ENCODE data around the gene HAVCR2.

Gene HAVCR2

DNA sequence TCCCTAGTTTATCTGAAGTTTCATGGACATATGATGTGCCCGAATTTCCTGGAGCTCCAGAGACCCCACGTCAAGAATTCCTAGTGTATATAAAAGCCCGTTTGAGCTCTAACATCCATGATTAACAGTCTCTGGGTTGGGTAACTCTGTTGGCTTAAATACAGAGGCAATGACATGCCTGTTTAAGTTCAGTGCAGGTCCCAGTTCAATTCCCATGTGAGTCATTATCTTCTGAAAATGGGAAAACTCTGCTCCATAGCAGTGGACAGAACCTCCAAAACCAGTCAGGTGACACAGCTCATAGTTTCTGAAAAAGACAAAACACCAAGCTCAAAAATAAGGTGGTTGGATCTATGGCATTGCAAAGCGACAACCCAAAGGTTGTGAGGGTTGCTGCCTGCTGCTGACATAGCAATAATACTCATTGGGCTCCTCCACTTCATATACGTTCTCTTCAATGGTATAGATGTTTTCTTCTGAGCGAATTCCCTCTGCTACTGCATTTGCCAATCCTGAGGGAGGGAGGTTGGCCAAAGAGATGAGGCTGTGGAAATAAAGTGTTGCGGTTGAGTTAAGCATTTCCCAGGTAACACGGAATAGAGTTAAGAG, 22.0 kb downstream of the HAVCR2 start:
- Histone ChIP-seq H3F3A (ENCODE audit: insufficient read depth, low read length) (no peaks in the 10 kb centered on the region), H3K36me3 (ENCODE audit: insufficient read depth, low read length) (no peaks in the 10 kb centered on the region), H3K9me2 (ENCODE audit: low read depth, low read length) (no peaks in the 10 kb centered on the region), H3K4me2 (ENCODE audit: low read length) (no peak overlapping the region), H3K9ac (ENCODE audit: low read length) (no peak overlapping the region), H3K9me3 (ENCODE audit: low read length) (no peaks in the 10 kb centered on the region), H4K20me1 (ENCODE audit: insufficient read depth, low read length) (no peaks in the 10 kb centered on the region), H3K27ac (ENCODE audit: low read depth, low read length, poor library complexity, severe bottlenecking) (no peak overlapping the region), H3K79me2 (ENCODE audit: insufficient read depth, low read length) (no peaks in the 10 kb centered on the region), H3K27me3 (ENCODE audit: insufficient read depth, low read length) (no peaks in the 10 kb centered on the region), H2AFZ (ENCODE audit: low read length) (no peak overlapping the region), H3K4me1 (ENCODE audit: insufficient read depth, low read length, severe bottlenecking) (no peaks in the 10 kb centered on the region), H3K4me3 (ENCODE audit: low read depth, low read length, poor library complexity, severe bottlenecking) (no peak overlapping the region)
- TF ChIP-seq EZH2 (IDR thresholded peaks at IDR 0.05; ENCODE audit: borderline replicate concordance, low read length) = no peak
- TF ChIP-seq, protein P1, sequence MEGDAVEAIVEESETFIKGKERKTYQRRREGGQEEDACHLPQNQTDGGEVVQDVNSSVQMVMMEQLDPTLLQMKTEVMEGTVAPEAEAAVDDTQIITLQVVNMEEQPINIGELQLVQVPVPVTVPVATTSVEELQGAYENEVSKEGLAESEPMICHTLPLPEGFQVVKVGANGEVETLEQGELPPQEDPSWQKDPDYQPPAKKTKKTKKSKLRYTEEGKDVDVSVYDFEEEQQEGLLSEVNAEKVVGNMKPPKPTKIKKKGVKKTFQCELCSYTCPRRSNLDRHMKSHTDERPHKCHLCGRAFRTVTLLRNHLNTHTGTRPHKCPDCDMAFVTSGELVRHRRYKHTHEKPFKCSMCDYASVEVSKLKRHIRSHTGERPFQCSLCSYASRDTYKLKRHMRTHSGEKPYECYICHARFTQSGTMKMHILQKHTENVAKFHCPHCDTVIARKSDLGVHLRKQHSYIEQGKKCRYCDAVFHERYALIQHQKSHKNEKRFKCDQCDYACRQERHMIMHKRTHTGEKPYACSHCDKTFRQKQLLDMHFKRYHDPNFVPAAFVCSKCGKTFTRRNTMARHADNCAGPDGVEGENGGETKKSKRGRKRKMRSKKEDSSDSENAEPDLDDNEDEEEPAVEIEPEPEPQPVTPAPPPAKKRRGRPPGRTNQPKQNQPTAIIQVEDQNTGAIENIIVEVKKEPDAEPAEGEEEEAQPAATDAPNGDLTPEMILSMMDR (IDR thresholded peaks at IDR 0.05; ENCODE audit: low read length) = no peak

DNA sequence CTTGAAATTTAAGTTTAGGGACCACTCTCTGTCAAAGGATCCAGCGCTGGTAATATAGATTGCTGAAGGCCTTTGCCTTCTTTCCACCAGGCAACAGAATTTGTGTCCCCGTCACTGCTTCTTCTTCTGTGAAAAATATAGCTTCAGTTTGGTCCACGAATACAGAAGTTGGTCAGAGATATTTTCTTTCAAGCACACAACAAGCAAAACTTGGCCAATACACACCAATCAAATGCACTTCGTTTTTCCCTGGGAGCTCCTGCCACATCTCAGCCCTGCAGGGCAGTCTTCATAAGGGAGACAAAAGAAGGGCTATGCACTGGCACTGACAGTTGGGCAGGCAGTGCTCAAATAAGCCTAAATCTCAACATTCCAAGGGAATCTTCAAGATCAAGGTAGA, 22.9 kb downstream of the HAVCR2 start:
- no peaks in the 10 kb centered on the region for H3K9me2 ChIP-seq (ENCODE audit: low read depth, low read length)
- no peak overlapping the region for H3K9ac ChIP-seq (ENCODE audit: low read length)
- no peaks in the 10 kb centered on the region for H4K20me1 ChIP-seq (ENCODE audit: insufficient read depth, low read length)
- no peaks in the 10 kb centered on the region for H3K79me2 ChIP-seq (ENCODE audit: insufficient read depth, low read length)
- no peaks in the 10 kb centered on the region for H3K4me1 ChIP-seq (ENCODE audit: insufficient read depth, low read length, severe bottlenecking)
- no peak overlapping the region for H3K27ac ChIP-seq (ENCODE audit: low read depth, low read length, poor library complexity, severe bottlenecking)
- TF ChIP-seq, protein P1 (IDR thresholded peaks at IDR 0.05; ENCODE audit: low read length) = no peak
- no peak for TF ChIP-seq EZH2 (IDR thresholded peaks at IDR 0.05; ENCODE audit: borderline replicate concordance, low read length)
- H3K4me2 ChIP-seq (ENCODE audit: low read length) = no peak overlapping the region
- no peaks in the 10 kb centered on the region for H3K9me3 ChIP-seq (ENCODE audit: low read length)
- no peak overlapping the region for H2AFZ ChIP-seq (ENCODE audit: low read length)
- no peaks in the 10 kb centered on the region for H3K27me3 ChIP-seq (ENCODE audit: insufficient read depth, low read length)
- no peak overlapping the region for H3K4me3 ChIP-seq (ENCODE audit: low read depth, low read length, poor library complexity, severe bottlenecking)
- no peaks in the 10 kb centered on the region for H3K36me3 ChIP-seq (ENCODE audit: insufficient read depth, low read length)
- H3F3A ChIP-seq (ENCODE audit: insufficient read depth, low read length) = no peaks in the 10 kb centered on the region

DNA sequence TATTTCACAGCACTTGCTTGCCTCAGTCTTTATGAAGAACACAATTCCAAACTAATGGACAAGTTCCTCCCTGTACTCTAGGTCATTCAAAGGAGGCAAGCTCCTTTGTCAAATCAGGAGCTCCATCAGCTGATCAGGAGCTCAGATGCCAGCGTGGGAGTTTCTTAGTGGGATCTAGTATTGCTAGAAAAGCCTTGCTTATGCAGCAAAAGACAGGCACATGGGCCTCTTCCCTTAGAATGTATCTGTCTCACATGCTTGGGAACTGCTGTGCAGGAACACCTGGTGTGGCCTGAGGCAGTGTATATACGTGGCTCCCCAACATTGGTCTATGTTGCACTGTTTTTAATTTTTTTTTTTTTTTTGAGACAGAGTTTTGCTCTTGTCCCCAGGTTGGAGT, 28.6 kb downstream of the HAVCR2 start:
- H3K27me3 ChIP-seq (ENCODE audit: insufficient read depth, low read length) = no peaks in the 10 kb centered on the region
- no peak overlapping the region for H3K27ac ChIP-seq (ENCODE audit: low read depth, low read length, poor library complexity, severe bottlenecking)
- H3K9ac ChIP-seq (ENCODE audit: low read length) = no peak overlapping the region
- no peaks in the 10 kb centered on the region for H4K20me1 ChIP-seq (ENCODE audit: insufficient read depth, low read length)
- no peak overlapping the region for H3K4me2 ChIP-seq (ENCODE audit: low read length)
- H3K79me2 ChIP-seq (ENCODE audit: insufficient read depth, low read length) = no peaks in the 10 kb centered on the region
- H3K9me3 ChIP-seq (ENCODE audit: low read length) = no peaks in the 10 kb centered on the region
- H3K36me3 ChIP-seq (ENCODE audit: insufficient read depth, low read length) = no peaks in the 10 kb centered on the region
- H2AFZ ChIP-seq (ENCODE audit: low read length) = no peak overlapping the region
- no peak overlapping the region for H3K4me3 ChIP-seq (ENCODE audit: low read depth, low read length, poor library complexity, severe bottlenecking)
- TF ChIP-seq EZH2 (IDR thresholded peaks at IDR 0.05; ENCODE audit: borderline replicate concordance, low read length) = no peak
- TF ChIP-seq, protein P1 (IDR thresholded peaks at IDR 0.05; ENCODE audit: low read length) = no peak
- H3K9me2 ChIP-seq (ENCODE audit: low read depth, low read length) = no peaks in the 10 kb centered on the region
- no peaks in the 10 kb centered on the region for H3K4me1 ChIP-seq (ENCODE audit: insufficient read depth, low read length, severe bottlenecking)
- H3F3A ChIP-seq (ENCODE audit: insufficient read depth, low read length) = no peaks in the 10 kb centered on the region
